LNCAP (cell line): ENCODE results near the gene APOBR.

Source experiments
- CTCF ChIP-seq: fragments of 450-650 bp; IDR thresholded peaks from 2 replicates; pipeline ENCODE4 v1.5.1; 2017; ENCODE audit warnings: mild to moderate bottlenecking

The APOBR gene

GRCh38 chr16:28504707-28505404 is 10.4 kb downstream of the APOBR start:
- no peak for TF ChIP-seq CTCF

GRCh38 chr16:28505489-28506137 is 11.2 kb downstream of the APOBR start:
- TF ChIP-seq CTCF = no peak

- no peak for TF ChIP-seq CTCF
These were observed 16.6 kb downstream of the APOBR start for GRCh38 chr16:28511031-28511430.

GRCh38 chr16:28511801-28512789 is 17.7 kb downstream of the APOBR start:
- no peak for TF ChIP-seq CTCF

GRCh38 chr16:28513484-28514181 is 19.2 kb downstream of the APOBR start:
- TF ChIP-seq CTCF = no peak

- no peak for TF ChIP-seq CTCF
These were observed 19.8 kb downstream of the APOBR start for GRCh38 chr16:28514246-28514645.

- TF ChIP-seq CTCF = no peak
These were observed 26.2 kb downstream of the APOBR start for GRCh38 chr16:28520672-28521071.
